C4-2B (cell line): ENCODE results near the gene ENTPD8.
A peak's percentile ranks its signal among the peaks of the same experiment; 100 is the strongest.
"Not testable (repeated sequence)": the region's sequence is repeated elsewhere in the genome, so short reads cannot be mapped to it uniquely, and the experiment has no call there.

Experiments used
- H3K27ac ChIP-seq: fragments of 450-650 bp; 2 replicates; pipeline ENCODE4 v1.5.1; 2017
- ZFX ChIP-seq: fragments of 450-650 bp; IDR thresholded peaks from 2 replicates; pipeline ENCODE4 v1.6.1; 2017
- TF ChIP-seq, protein P1 (sequence below): fragments of 450-650 bp; conservative IDR thresholded peaks from 2 replicates; pipeline ENCODE4 v1.5.1; 2017; ENCODE audit warnings: mild to moderate bottlenecking

ENTPD8 gene

DNA sequence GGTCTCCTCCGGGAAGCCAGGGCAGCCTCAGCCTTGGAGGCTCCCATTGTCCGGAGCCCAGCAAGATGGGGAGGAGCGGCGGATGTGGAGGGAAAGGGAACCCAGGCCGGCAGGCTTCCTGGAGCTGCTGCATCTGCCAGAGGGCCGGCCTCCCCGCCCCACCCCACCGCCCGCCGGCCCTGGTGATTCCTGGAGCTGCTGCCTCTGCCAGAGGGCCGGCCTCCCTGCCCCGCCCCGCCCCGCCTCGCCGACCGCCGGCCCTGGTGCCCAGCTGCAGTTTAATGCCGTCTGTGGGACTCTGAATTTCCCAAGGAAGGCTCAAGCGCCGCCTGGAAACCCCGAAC lies 49.8 kb downstream of the ENTPD8 start:
- TF ChIP-seq, protein P1, sequence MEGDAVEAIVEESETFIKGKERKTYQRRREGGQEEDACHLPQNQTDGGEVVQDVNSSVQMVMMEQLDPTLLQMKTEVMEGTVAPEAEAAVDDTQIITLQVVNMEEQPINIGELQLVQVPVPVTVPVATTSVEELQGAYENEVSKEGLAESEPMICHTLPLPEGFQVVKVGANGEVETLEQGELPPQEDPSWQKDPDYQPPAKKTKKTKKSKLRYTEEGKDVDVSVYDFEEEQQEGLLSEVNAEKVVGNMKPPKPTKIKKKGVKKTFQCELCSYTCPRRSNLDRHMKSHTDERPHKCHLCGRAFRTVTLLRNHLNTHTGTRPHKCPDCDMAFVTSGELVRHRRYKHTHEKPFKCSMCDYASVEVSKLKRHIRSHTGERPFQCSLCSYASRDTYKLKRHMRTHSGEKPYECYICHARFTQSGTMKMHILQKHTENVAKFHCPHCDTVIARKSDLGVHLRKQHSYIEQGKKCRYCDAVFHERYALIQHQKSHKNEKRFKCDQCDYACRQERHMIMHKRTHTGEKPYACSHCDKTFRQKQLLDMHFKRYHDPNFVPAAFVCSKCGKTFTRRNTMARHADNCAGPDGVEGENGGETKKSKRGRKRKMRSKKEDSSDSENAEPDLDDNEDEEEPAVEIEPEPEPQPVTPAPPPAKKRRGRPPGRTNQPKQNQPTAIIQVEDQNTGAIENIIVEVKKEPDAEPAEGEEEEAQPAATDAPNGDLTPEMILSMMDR, result no peak
- no peak for TF ChIP-seq ZFX
- peak overlapping the region; percentile 40; the same call in 1 of the 2 replicates for H3K27ac ChIP-seq

- peak overlapping the region; percentile 40 for H3K27ac ChIP-seq
Observed at GRCh38 chr9:137390553-137391410, 50.4 kb downstream of the ENTPD8 start.

GRCh38 chr9:137389428-137389746 lies 51.8 kb downstream of the ENTPD8 start:
- no peak overlapping the region for H3K27ac ChIP-seq
- no peak for TF ChIP-seq ZFX
- TF ChIP-seq, protein P1, result no peak

More at GRCh38 chr9:137390553-137391410, 50.4 kb downstream of the ENTPD8 start:
- TF ChIP-seq, protein P1, result no peak
- no peak for TF ChIP-seq ZFX

- no peak overlapping the region for H3K27ac ChIP-seq
- no peak for TF ChIP-seq ZFX
- TF ChIP-seq, protein P1, result no peak
Observed at GRCh38 chr9:137388589-137389427, 52.3 kb downstream of the ENTPD8 start.

DNA sequence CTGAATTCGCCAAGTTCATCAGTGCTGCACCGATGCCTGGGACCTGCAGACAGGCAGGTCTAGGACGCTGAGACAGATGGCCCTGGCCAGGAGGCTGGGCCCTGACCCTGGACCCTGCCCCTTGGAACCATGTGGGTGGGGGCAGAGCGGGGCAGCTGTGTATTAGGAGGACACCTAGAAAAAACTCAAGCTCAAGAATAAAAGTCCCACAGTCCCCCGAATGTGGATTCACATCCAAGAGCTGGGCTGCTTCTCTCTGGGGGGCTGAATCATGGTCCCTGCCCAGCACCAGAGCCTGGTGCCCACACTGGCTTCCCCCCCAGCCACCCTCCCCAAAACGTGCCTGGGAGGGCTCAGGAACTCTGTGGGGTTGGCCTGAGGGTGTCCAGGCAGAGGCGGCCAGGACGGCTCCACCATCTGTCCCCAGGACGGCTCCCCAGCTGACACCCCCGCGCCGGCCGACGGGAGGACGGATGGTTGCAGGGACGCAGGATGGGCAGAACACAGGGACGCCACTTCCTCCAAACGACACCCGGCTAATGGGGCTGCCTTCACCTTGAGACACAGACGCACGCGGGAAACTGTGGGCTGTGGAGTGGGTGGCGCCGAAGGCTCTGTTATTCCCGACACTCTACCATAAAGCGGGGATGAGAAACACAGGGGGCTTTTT lies 53.1 kb downstream of the ENTPD8 start:
- no peak for TF ChIP-seq ZFX
- TF ChIP-seq, protein P1, result no peak
- no peak overlapping the region for H3K27ac ChIP-seq

- TF ChIP-seq, protein P1, result no peak
- no peak for TF ChIP-seq ZFX
- no peak overlapping the region for H3K27ac ChIP-seq
Observed at GRCh38 chr9:137387114-137387890, 53.9 kb downstream of the ENTPD8 start.

DNA sequence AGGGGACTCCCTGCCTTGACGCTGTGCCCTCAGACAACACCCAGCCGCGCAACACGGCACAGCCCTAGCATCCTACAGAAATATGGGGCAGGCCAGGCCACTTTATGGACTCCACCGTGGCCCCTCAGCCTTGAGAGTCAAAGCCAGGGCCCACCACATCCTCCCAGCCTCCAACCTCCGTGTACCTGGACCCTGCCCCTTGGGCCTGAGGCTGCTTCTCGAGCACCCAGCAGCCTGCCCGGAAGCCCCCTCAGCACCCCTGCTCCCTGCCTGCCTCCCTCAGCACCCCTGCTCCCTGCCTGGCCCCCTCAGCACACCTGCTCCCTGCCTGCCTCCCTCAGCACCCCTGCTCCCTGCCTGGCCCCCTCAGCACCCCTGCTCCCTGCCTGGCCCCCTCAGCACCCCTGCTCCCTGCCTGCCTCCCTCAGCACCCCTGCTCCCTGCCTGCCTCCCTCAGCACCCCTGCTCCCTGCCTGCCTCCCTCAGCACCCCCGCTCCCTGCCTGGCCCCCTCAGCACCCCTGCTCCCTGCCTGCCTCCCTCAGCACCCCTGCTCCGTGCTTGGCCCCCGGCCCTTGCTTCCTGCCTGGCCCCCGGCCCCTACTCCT lies 54.5 kb downstream of the ENTPD8 start:
- H3K27ac ChIP-seq, result not testable (repeated sequence)
